ENCODE measurements around the gene OXLD1. TPM values are rescaled to one million over a fixed set of nuclear protein-coding genes. Genes with fewer than 3 reads are reported as not detected.
"Not testable (repeated sequence)": the region's sequence is repeated elsewhere in the genome, so short reads cannot be mapped to it uniquely, and the experiment has no call there.

OXLD1 gene
- total and polyA plus RNA-seq, 2 experiments from 2014 or later: 48.5 to 49.3 TPM

DNA sequence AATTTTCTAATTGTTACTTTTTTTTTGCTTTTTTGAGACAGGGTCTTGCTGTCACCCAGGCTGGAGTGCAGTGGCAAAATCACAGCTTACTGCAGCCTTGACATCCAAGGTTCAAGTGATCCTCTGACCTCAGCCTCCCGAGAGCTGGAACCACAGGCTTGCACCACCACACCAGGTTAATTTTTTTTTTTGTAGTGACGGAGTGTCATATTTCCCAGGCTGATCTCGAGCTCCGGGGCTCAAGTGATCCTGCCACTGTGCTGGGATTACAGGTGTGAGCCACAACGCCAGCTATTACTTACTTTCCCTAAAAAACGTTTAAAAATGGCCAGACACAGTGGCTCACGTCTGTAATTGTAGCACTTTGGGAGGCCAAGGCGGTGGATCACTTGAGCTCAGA is 36.1 kb downstream of the OXLD1 start:
- peaks cover 8% of the 10 kb centered on the region for H3F3A ChIP-seq (ENCODE audit: insufficient read depth)
- no peak overlapping the region for H2AFZ ChIP-seq
- H3K9ac ChIP-seq: no peak overlapping the region
- peaks cover 94% of the 10 kb centered on the region for H3K79me2 ChIP-seq (ENCODE audit: insufficient read depth)
- no peaks in the 10 kb centered on the region for H3K27me3 ChIP-seq (replicated peaks; ENCODE audit: insufficient read depth)
- H3K9me3 ChIP-seq (ENCODE audit: low read depth): no peaks in the 10 kb centered on the region
- H3K9me2 ChIP-seq (ENCODE audit: insufficient read depth): no peaks in the 10 kb centered on the region
- in situ Hi-C loops (cut with MboI): no loop called here
- H3K4me2 ChIP-seq (ENCODE audit: unreplicated experiment): no peak overlapping the region
- DNase-seq: no peak
- 85 to 88% methylated on average over 8 of the region's 8 CpGs for WGBS, 2 experiments (ENCODE audit: low coverage in 1 of 2, low lambda C conversion rate in 2 of 2, missing lambda C conversion rate in 2 of 2)
- peaks cover 41% of the 10 kb centered on the region for H3K36me3 ChIP-seq (ENCODE audit: low read depth)
- no peak overlapping the region for H3K4me3 ChIP-seq
- peaks cover 11% of the 10 kb centered on the region for H3K4me1 ChIP-seq (ENCODE audit: insufficient read depth)
- H3K27ac ChIP-seq: no peak overlapping the region
- H4K20me1 ChIP-seq (ENCODE audit: insufficient read depth): peaks cover 3% of the 10 kb centered on the region
- TF ChIP-seq EZH2phosphoT487 (IDR thresholded peaks at IDR 0.05; ENCODE audit: insufficient read depth, low read depth) (no peak), EZH2 (IDR thresholded peaks at IDR 0.05; ENCODE audit: insufficient read depth, poor library complexity, severe bottlenecking) (no peak)

GRCh38 chr17:81621494-81622130 is 44.8 kb downstream of the OXLD1 start:
- Histone ChIP-seq H3F3A (ENCODE audit: insufficient read depth) (peaks cover 7% of the 10 kb centered on the region; the same call in 1 of the 2 replicates), H3K9me2 (ENCODE audit: insufficient read depth) (no peaks in the 10 kb centered on the region), H3K4me2 (ENCODE audit: unreplicated experiment) (no peak overlapping the region), H3K9ac (no peak overlapping the region), H3K27me3 (replicated peaks; ENCODE audit: insufficient read depth) (no peaks in the 10 kb centered on the region), H3K4me3 (no peak overlapping the region), H3K79me2 (ENCODE audit: insufficient read depth) (peaks cover 96% of the 10 kb centered on the region), H3K27ac (no peak overlapping the region), H4K20me1 (ENCODE audit: insufficient read depth) (no peaks in the 10 kb centered on the region), H3K36me3 (ENCODE audit: low read depth) (peaks cover 44% of the 10 kb centered on the region), H3K9me3 (ENCODE audit: low read depth) (no peaks in the 10 kb centered on the region), H2AFZ (no peak overlapping the region), H3K4me1 (ENCODE audit: insufficient read depth) (no peaks in the 10 kb centered on the region)
- in situ Hi-C loops (cut with MboI): no loop called here
- 87 to 92% methylated on average over 11 of the region's 11 CpGs for WGBS, 2 experiments (ENCODE audit: low coverage in 1 of 2, low lambda C conversion rate in 2 of 2, missing lambda C conversion rate in 2 of 2)
- TF ChIP-seq EZH2phosphoT487 (IDR thresholded peaks at IDR 0.05; ENCODE audit: insufficient read depth, low read depth) (no peak), EZH2 (IDR thresholded peaks at IDR 0.05; ENCODE audit: insufficient read depth, poor library complexity, severe bottlenecking) (no peak)
- no peak for DNase-seq

DNA sequence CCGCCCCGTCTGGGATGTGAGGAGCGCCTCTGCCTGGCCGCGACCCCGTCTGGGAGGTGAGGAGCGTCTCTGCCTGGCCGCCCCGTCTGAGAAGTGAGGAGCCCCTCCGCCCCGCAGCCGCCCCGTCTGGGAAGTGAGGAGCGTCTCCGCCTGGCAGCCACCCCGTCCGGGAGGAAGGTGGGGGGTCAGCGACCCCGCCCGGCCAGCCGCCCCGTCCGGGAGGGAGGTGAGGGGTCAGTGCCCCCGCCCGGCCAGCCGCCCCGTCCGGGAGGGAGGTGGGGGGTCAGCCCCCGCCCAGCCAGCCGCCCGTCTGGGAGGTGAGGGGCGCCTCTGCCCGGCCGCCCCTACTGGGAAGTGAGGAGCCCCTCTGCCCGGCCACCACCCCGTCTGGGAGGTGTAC is 48.1 kb downstream of the OXLD1 start:
- Histone ChIP-seq H3K4me1 (ENCODE audit: insufficient read depth) (peaks cover 18% of the 10 kb centered on the region), H3F3A (ENCODE audit: insufficient read depth) (peaks cover 24% of the 10 kb centered on the region), H3K36me3 (ENCODE audit: low read depth) (peaks cover 27% of the 10 kb centered on the region), H3K79me2 (ENCODE audit: insufficient read depth) (peaks cover 97% of the 10 kb centered on the region)
- H3K27ac ChIP-seq; in situ Hi-C loops (cut with MboI); H2AFZ ChIP-seq; H3K27me3 ChIP-seq (replicated peaks; ENCODE audit: insufficient read depth); H3K9ac ChIP-seq; H3K9me3 ChIP-seq (ENCODE audit: low read depth); H4K20me1 ChIP-seq (ENCODE audit: insufficient read depth); H3K4me2 ChIP-seq (ENCODE audit: unreplicated experiment); H3K4me3 ChIP-seq; DNase-seq; H3K9me2 ChIP-seq (ENCODE audit: insufficient read depth): not testable (repeated sequence)
- 94% methylated on average over 35 of the region's 36 CpGs; no CpG with 5 or more reads in 1 of the 2 experiments for WGBS, 2 experiments (ENCODE audit: low coverage in 1 of 2, low lambda C conversion rate in 2 of 2, missing lambda C conversion rate in 2 of 2)

- Histone ChIP-seq H3K4me3 (no peak overlapping the region), H3K4me1 (ENCODE audit: insufficient read depth) (peaks cover 18% of the 10 kb centered on the region), H3K9me3 (ENCODE audit: low read depth) (no peaks in the 10 kb centered on the region), H3K9ac (no peak overlapping the region), H3K27ac (no peak overlapping the region), H4K20me1 (ENCODE audit: insufficient read depth) (peaks cover 3% of the 10 kb centered on the region; the same call in 1 of the 2 replicates), H3K4me2 (ENCODE audit: unreplicated experiment) (no peak overlapping the region), H3K79me2 (ENCODE audit: insufficient read depth) (peaks cover 97% of the 10 kb centered on the region), H3F3A (ENCODE audit: insufficient read depth) (peaks cover 20% of the 10 kb centered on the region), H3K36me3 (ENCODE audit: low read depth) (peaks cover 23% of the 10 kb centered on the region), H3K9me2 (ENCODE audit: insufficient read depth) (no peaks in the 10 kb centered on the region), H3K27me3 (replicated peaks; ENCODE audit: insufficient read depth) (no peaks in the 10 kb centered on the region), H2AFZ (no peak overlapping the region)
- TF ChIP-seq EZH2 (IDR thresholded peaks at IDR 0.05; ENCODE audit: insufficient read depth, poor library complexity, severe bottlenecking): no peak
- TF ChIP-seq EZH2phosphoT487 (IDR thresholded peaks at IDR 0.05; ENCODE audit: insufficient read depth, low read depth): no peak
- 97 to 100% methylated on average over 7 of the region's 7 CpGs for WGBS, 2 experiments (ENCODE audit: low coverage in 1 of 2, low lambda C conversion rate in 2 of 2, missing lambda C conversion rate in 2 of 2)
- in situ Hi-C loops (cut with MboI): no loop called here
- DNase-seq: no peak
Measured at GRCh38 chr17:81616877-81617276, 49.5 kb downstream of the OXLD1 start.
